A549 treated with dexamethasone at 1 μM for 4 hours (cell line): ENCODE results near the gene TIMM50. TPM values are rescaled to one million over a fixed set of nuclear protein-coding genes. Genes with fewer than 3 reads are reported as not detected.

Source experiments
- total RNA-seq: library from RNA; stranded (reverse); fragments of 200-300 nt; extraction: Qiagen RNA extraction; gene quantifications from 5 replicates; pipeline ENCODE4 v1.2.3, GENCODE V29; 2022

The TIMM50 gene
- 175 to 234 TPM (median 221 TPM) in 5 replicates for total RNA-seq

DNA sequence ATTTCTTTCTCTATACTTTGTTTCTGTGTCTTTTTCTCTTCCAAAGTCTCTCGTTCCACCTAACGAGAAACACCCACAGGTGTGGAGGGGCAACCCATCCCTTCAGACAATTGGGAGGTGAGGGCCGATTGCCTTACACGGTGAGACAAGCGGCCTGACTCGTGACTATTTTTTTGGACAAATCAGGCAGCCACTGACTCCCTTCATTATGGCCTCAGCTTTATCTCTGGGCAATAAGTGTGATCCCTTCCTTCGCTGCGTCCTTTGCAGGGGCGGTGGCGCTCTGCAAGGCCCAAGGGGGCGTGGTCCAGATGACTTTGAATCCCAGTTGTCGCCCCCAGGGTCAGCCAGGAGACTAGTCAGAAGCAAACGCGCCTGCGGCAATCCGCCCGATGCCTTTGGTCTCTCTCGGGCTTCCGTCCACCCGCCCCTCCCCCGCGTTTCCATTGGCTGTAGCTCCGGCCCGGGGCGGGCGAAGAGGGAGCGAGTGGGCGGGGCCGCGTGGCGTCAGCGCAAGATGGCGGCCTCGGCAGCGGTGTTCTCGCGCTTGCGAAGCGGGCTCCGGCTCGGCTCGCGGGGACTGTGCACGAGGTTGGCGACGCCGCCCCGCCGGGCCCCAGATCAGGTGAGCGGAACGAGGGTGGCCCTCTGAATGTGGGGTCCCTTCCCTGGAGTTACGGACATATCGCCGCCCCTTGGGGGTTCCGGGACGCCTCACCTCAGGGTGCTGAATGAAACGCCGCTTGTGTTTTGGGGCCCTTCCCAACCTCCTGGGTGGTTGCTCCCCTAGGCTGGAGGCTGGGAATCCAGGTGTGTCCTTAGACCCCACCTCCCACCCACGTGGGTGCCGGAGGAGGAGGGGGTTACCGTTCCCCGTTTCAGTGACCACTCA is at the start of gene TIMM50:
Gene TIMM50, plus strand, starts transcription at position 502 of the 892 bp plus-strand sequence. Its CDS starts 16 bp downstream, at position 518.

DNA sequence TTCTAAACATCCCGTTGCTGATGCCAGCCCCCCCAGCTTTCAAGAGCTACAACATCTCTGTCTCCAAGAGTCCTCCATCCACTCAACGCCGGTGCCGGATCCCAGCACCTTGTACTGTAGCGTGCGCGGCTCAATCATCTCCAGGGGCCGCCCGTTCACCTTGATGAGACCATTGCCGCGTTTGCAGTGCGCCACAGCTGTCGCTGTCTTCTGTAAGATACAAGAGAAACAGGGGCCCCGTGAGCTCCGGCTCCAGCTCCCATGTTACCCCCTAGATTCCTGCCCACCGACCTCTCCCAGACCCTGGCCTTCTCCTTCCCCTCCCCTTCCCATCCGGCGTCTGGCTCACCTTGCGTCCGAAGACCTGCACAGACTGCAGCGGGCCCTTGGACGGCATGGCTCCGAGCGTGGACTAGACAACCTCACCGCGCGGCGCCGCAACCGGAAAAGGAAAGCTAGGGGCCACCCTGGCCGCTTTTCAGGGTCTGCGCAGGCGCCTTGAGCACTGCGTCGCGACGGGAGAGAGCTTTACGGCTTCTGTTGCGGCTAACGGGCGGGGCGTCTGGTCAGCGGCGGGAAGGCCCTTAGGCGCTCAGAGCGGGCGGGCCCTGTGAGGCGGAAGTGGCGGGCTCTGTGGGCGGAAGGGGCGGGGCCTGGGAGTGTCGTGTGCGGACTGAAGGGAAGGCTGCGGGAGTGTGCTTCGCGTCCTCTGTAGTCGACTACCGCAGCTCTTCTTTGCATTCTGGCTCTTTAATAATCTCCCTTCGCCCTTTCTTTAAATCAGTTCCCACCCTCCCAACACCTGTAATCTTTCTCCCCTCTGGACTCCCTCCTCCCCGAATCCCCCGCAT is 44.9 kb upstream of the TIMM50 start, which contains the start of gene RPS16:
Gene RPS16, minus strand, starts transcription at position 451 of the 851 bp plus-strand sequence. Its CDS starts 54 bp downstream, at position 397.

DNA sequence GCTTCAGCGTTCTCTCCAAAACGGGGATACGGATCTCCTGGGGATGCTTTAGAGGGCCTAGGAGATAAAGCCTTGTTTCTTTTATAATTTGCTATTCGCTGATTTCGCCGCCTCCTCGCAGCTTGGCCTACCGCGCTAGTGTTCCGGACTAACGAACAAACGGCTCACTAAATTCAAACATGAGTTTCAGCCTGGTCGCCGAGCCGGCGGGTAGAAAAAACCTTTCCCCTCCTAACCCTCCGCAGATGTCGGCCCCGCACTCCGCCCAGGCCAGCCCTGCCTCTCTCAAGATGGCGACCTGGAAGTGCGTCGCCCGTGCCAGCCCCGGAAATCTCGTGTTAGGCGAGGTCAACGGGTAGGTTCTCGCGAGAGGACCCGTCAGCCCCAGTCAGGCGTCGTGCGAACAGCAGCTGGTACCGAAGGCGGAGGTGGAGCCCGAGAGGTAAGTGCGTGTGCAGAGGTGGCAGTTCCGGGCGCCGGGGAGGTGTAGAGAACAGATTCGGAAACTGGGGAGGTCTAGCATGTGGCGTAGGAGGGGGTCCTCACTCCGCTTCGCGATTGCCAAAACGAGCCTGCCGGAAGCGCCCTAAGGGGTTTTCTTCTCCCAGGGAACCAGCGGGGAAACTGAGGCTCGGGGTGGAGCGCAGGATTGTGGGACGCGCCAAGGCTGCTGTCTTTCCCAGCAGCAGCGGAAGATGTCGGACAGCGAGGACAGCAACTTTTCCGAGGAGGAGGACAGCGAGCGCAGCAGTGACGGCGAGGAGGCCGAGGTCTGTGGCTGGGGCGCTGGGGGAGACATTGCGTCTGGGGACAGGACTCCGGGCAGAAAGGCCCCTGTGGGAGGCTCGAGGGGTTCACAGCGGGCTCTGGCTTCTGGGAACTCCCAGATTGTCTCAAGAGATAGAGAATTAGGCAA is 35.2 kb upstream of the TIMM50 start, which contains the start of gene SUPT5H:
Gene SUPT5H, plus strand, starts transcription at position 387 of the 916 bp plus-strand sequence. Its CDS starts 309 bp downstream, at position 696.

DNA sequence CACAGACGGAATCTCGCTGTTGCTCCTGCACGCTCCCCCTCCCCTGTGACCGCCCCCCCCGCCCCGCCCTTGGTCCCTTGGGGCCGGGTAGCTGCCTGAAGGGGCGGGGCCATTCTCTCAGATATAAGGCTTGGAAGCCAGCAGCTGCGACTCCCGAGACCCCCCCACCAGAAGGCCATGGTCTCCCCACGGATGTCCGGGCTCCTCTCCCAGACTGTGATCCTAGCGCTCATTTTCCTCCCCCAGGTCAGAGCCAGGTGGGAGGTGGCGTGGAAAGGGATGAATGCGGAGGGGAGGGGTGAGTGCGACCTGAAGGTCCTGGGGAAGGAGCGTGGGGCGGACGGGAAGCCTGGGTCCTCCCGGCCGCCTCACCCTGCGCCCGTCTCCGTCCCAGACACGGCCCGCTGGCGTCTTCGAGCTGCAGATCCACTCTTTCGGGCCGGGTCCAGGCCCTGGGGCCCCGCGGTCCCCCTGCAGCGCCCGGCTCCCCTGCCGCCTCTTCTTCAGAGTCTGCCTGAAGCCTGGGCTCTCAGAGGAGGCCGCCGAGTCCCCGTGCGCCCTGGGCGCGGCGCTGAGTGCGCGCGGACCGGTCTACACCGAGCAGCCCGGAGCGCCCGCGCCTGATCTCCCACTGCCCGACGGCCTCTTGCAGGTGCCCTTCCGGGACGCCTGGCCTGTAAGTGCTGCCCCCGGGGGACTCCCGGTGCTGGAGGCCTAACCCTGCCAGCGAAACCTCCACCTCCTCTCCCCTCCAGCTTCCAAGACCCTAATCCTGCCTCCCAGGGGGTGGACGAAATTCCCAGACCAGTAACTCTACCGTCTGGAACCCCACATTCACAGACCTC is 18.4 kb downstream of the TIMM50 start, which contains the start of gene DLL3:
Gene DLL3, plus strand, starts transcription at position 150 of the 845 bp plus-strand sequence. Its CDS starts 28 bp downstream, at position 178.

DNA sequence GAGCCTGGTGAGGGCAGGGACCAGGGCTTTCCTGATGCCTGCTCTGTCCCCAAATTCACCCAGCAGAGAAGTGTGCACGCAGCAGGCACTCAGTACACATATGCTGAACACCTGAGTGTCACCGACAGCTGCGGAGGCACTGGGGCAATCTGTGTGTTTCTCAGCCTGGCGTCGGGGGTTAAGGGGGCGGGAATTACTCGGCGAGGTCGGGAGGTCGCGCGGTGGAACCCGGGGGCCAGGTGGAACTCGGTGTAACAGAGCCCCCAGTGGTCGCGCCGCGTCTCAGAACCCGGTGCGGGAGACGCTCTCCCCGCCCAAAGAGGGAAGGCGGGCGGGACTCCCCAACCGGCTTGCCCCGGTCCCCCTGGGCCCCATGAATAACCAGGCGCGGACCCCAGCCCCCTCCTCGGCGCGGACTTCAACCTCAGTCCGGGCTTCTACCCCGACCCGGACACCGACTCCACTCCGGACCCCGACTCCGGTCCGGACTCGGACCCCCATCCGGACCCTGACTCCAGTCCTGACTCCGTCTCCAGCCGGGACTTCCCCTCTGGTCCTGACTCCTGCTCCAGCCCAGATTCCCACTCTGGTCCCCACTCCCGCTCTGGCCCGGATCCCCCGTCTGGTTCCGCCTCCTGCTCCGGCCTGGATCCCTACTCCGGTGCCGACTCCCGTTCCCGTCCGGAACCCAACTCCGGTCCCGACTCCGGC is 34.4 kb downstream of the TIMM50 start, which contains the start of gene SELENOV:
Gene SELENOV, plus strand, starts transcription at position 300 of the 711 bp plus-strand sequence. Its CDS starts 74 bp downstream, at position 374.

DNA sequence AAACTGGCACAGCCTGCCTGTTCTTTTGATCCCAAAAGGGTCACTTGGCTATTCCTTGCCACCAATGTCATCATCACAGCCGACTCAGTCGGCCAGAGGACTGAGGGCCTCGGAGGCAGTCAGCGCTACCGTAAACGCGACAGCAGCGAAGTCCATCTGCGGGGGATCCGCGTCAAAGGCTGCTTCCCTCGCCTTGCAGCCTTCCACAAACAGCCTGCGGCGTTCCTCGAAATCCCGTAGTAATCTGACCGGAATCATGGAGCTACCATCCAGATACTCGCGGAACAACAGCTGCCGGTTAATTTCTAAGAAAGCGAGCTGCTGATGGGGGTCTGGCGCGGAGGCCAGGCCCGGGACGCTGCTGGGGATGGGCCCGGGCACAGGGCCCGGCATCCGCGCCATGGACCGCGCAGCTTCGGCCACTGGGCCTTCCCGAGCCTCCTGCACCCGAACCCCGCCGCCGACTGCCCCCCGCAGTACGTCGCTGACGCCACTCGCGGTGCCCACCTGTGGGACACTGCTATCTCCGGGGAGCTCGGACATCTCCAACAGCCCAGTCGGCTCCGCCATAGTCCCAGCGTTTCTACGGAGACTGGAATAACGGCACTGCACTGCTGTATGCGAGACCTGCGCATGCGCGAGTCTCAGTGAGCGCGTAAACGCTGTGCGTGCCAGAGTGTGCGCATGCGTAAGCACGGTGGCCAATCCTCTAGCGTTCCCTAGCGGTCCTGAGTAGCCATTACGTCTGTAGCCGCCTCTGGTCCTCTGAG is 51.8 kb downstream of the TIMM50 start, which contains the start of gene EID2B:
Gene EID2B, minus strand, starts transcription at position 620 of the 770 bp plus-strand sequence. Its CDS starts 50 bp downstream, at position 570.

DNA sequence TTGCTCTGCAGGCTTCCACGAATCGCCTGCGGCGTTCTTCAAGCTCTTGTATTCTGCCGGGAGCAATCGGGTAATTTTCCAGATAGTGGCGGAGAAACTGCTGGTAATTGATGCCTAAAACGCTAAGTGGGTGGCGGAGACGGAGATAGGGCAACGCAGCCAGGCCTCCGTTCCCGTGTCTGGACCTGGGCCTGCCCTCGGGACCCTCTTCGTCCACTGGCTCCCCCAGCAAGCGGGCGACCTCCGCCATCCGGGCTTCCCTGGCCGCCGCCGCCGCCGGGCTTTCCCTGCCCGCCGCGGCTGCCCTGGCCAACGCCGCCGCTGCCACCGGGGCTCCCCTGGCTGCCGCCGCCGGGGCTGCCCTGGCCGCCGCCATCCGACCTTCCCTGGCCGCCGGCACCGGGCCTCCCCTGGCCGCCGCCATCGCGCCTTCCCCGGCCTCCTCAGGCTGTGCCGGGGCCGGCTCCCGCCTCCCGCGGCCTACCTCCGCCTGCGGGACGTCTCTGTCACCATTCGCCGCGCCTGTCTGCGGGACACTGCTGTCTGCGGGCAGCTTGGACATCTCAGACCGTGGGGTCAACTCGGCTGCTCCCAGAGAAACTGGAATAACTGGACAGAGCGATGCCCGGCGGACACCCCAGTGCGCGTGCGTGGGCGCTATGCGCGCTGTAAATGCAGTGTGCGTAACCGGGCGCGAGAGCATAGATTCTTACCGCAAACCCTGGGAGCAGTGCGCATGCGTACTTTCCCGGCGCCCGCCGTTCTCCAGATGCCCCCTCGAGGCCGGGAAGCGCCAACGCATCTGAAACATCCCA is 59.1 kb downstream of the TIMM50 start, which contains the start of gene EID2:
Gene EID2, minus strand, starts transcription at position 644 of the 815 bp plus-strand sequence. Its CDS starts 82 bp downstream, at position 562.

Other genes with a start within 250 kb of the TIMM50 start
- gene IFNL3, start 235.8 kb upstream of the TIMM50 start, total RNA-seq, result not detected in 5 replicates
- gene IFNL4, start 232.0 kb upstream of the TIMM50 start, total RNA-seq, result not detected in 5 replicates
- gene IFNL2, start 212.4 kb upstream of the TIMM50 start, total RNA-seq, result not detected in 5 replicates
- gene IFNL1, start 184.4 kb upstream of the TIMM50 start, total RNA-seq, result 0.16 to 0.26 TPM in 2 of 5 replicates, not detected in the others
- 6.3 to 10.8 TPM (median 9.6 TPM) in 5 replicates for gene LRFN1, start 160.0 kb upstream of the TIMM50 start, total RNA-seq
- gene GMFG, start 144.8 kb upstream of the TIMM50 start, total RNA-seq, result 0.31 TPM in 1 of 5 replicates, not detected in the others
- 101 to 193 TPM (median 189 TPM) in 5 replicates for gene SAMD4B, start 138.4 kb upstream of the TIMM50 start, total RNA-seq
- 70.3 to 88.0 TPM (median 86.0 TPM) in 5 replicates for gene PAF1, start 89.7 kb upstream of the TIMM50 start, total RNA-seq
- gene MED29, start 89.5 kb upstream of the TIMM50 start, total RNA-seq, result 66.9 to 81.5 TPM (median 79.2 TPM) in 5 replicates
- 195 to 324 TPM (median 282 TPM) in 5 replicates for gene ZFP36, start 74.0 kb upstream of the TIMM50 start, total RNA-seq
- 60.4 to 147 TPM (median 118 TPM) in 5 replicates for gene PLEKHG2, start 68.2 kb upstream of the TIMM50 start, total RNA-seq
- gene RPS16, start 44.9 kb upstream of the TIMM50 start, total RNA-seq, result 6,292 to 6,945 TPM (median 6,439 TPM) in 5 replicates
- gene SUPT5H, start 35.3 kb upstream of the TIMM50 start, total RNA-seq, result 141 to 199 TPM (median 189 TPM) in 5 replicates
- gene DLL3, start 18.1 kb downstream of the TIMM50 start, total RNA-seq, result 7.2 to 9.6 TPM (median 9.0 TPM) in 5 replicates
- gene SELENOV, start 34.3 kb downstream of the TIMM50 start, total RNA-seq, result 0.05 TPM in 1 of 5 replicates, not detected in the others
- gene EID2B, start 52.0 kb downstream of the TIMM50 start, total RNA-seq, result 5.8 to 7.8 TPM (median 7.2 TPM) in 5 replicates
- gene EID2, start 59.3 kb downstream of the TIMM50 start, total RNA-seq, result 35.1 to 39.3 TPM (median 35.6 TPM) in 5 replicates
- not detected in 5 replicates for gene LGALS13, start 121.7 kb downstream of the TIMM50 start, total RNA-seq
- gene LGALS16, start 175.1 kb downstream of the TIMM50 start, total RNA-seq, result not detected in 5 replicates
- not detected in 5 replicates for gene LGALS14, start 223.6 kb downstream of the TIMM50 start, total RNA-seq